Type B pancreatic cell (in vitro differentiated cells): ENCODE measurements around the gene WDHD1. TPM values are rescaled to one million over a fixed set of nuclear protein-coding genes. Genes with fewer than 3 reads are reported as not detected.
"Not testable (repeated sequence)": the region's sequence is repeated elsewhere in the genome, so short reads cannot be mapped to it uniquely, and the experiment has no call there.

ENCODE experiments used
- DNase-seq: peaks from one replicate; pipeline ENCODE4 v3.0.0; 2021; ENCODE audit warnings: mixed read lengths; ENCODE audit not compliant: unreplicated experiment; ENCODE audit errors: extremely low spot score
- H3K27ac Mint-ChIP-seq: 2 replicates; pipeline ENCODE4 v1.8.0; 2021; ENCODE audit warnings: mild to moderate bottlenecking, mixed read lengths
- H3K27me3 Mint-ChIP-seq: 2 replicates; pipeline ENCODE4 v1.8.0; 2021; ENCODE audit warnings: mixed read lengths
- H3K36me3 Mint-ChIP-seq: 2 replicates; pipeline ENCODE4 v1.8.0; 2021; ENCODE audit warnings: mixed read lengths
- H3K4me1 Mint-ChIP-seq: one replicate; pipeline ENCODE4 v1.8.0; 2021; ENCODE audit warnings: mixed read lengths; ENCODE audit not compliant: unreplicated experiment
- H3K4me3 Mint-ChIP-seq: 2 replicates; pipeline ENCODE4 v1.8.0; 2021; ENCODE audit warnings: mild to moderate bottlenecking, mixed read lengths
- H3K9me3 Mint-ChIP-seq: 2 replicates; pipeline ENCODE4 v1.8.0; 2021; ENCODE audit warnings: mixed read lengths
- CTCF ChIP-seq: fragments of 200-600 bp; sonication (generic); conservative IDR thresholded peaks from 2 replicates; pipeline ENCODE4 v1.5.0; 2021; ENCODE audit warnings: antibody characterized with exemption, mild to moderate bottlenecking
- total RNA-seq: library from RNA; stranded (reverse); gene quantifications from 2 replicates; pipeline ENCODE4 v1.2.1, GENCODE V29; 2021; ENCODE audit warnings: low replicate concordance

The WDHD1 gene
- total RNA-seq, 1 donor from 2014 or later: 36.0 TPM

- H3K4me1 Mint-ChIP-seq: peaks cover 8% of the 10 kb centered on the region
- H3K27ac Mint-ChIP-seq: peak within 1 kb of the TSS; percentile 85
- H3K27me3 Mint-ChIP-seq: peaks cover 32% of the 10 kb centered on the region
- no peaks in the 10 kb centered on the region for H3K36me3 Mint-ChIP-seq
- TF ChIP-seq CTCF: peak; percentile 64
- H3K4me3 Mint-ChIP-seq: peak within 1 kb of the TSS; percentile 89
- DNase-seq: peak; percentile 81
- H3K9me3 Mint-ChIP-seq: no peaks in the 10 kb centered on the region
Observed at GRCh38 chr14:54902521-54903420, 124.1 kb downstream of the WDHD1 start, which contains the start of gene GCH1. TSS of gene GCH1 (minus strand) at chr14:54902826. CDS start at chr14:54902663, 163 bp downstream.

DNA sequence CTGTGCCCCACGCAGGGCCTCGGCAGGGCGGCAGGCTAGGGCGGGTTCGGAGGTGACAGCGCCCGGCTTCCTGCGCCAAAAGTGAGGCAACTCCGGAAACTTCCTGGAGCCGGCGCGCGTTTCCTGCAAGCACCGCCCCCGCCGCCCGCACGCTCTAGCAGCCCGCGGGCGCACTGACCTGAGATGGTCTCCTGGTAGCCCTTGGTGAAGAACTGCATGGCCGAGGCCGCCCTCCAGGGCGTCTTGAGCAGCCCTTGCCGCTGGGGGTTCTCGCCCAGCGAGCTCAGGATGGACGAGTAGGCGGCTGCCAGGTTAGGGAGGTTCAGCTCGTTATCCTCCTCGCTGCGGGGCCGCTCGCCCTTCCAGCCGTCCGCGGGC is 124.8 kb downstream of the WDHD1 start:
- peaks cover 8% of the 10 kb centered on the region for H3K4me1 Mint-ChIP-seq
- peaks cover 32% of the 10 kb centered on the region for H3K27me3 Mint-ChIP-seq
- H3K9me3 Mint-ChIP-seq: no peaks in the 10 kb centered on the region
- no peaks in the 10 kb centered on the region for H3K36me3 Mint-ChIP-seq
- peak; percentile 76 for DNase-seq
- H3K27ac Mint-ChIP-seq: no peak overlapping the region
- peak; percentile 14 for TF ChIP-seq CTCF
- H3K4me3 Mint-ChIP-seq: peak overlapping the region; percentile 89

DNA sequence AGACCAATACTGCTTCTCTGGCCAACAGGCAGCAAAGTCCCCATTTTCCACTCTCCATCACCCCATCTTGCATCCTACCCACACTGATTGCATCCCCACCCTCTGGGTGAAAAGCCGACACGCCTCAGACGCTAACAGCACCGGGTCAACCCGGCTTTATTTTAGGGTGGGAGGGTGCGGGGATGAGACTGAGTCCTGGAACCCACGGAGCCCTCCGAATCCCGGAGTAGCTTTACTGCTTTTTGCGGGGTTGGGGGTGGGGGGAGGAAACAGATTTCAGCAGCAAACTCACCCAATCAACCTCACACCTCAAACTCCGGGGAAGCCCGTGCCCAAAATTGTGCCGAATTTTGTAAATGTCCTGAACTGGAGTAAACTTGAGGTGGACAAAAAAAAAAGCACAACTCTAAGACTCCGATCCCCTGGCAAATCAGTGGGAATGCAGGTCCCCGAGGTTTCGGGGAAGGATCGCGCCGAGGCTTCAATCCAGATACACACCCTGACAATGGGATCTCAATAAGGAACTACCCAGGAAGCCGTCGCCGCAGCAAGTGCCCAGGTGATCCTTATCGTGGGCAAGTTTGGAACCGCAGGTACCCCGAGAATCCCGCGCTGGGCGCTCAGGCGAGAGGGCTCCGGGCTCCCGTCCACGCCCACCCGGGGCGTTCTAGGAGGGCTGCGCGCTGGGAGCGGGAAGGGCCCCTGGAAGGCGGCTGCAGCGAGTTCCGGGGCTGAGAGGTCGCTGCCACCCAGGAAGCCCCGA is 125.3 kb downstream of the WDHD1 start:
- no peak for DNase-seq
- Mint-ChIP-seq H3K4me1 (peaks cover 8% of the 10 kb centered on the region), H3K36me3 (no peaks in the 10 kb centered on the region), H3K9me3 (no peaks in the 10 kb centered on the region), H3K27ac (peak overlapping the region; percentile 48), H3K27me3 (peaks cover 32% of the 10 kb centered on the region), H3K4me3 (peak overlapping the region; percentile 89)
- TF ChIP-seq CTCF: no peak

- H3K4me3 Mint-ChIP-seq: peak overlapping the region; percentile 17
- no peak for DNase-seq
- H3K4me1 Mint-ChIP-seq: peaks cover 8% of the 10 kb centered on the region
- no peaks in the 10 kb centered on the region for H3K9me3 Mint-ChIP-seq
- H3K27ac Mint-ChIP-seq: no peak overlapping the region
- no peak for TF ChIP-seq CTCF
- peaks cover 21% of the 10 kb centered on the region for H3K27me3 Mint-ChIP-seq
- no peaks in the 10 kb centered on the region for H3K36me3 Mint-ChIP-seq
Observed at GRCh38 chr14:54899573-54899972, 127.3 kb downstream of the WDHD1 start.

- Mint-ChIP-seq H3K27ac (peak overlapping the region; percentile 4), H3K27me3 (peaks cover 17% of the 10 kb centered on the region)
- H3K36me3 Mint-ChIP-seq, H3K9me3 Mint-ChIP-seq, H3K4me3 Mint-ChIP-seq, H3K4me1 Mint-ChIP-seq, DNase-seq: not testable (repeated sequence)
Observed at GRCh38 chr14:54897809-54898555, 128.9 kb downstream of the WDHD1 start.
